Measurements from ENCODE around the gene VTA1.

Gene VTA1

DNA sequence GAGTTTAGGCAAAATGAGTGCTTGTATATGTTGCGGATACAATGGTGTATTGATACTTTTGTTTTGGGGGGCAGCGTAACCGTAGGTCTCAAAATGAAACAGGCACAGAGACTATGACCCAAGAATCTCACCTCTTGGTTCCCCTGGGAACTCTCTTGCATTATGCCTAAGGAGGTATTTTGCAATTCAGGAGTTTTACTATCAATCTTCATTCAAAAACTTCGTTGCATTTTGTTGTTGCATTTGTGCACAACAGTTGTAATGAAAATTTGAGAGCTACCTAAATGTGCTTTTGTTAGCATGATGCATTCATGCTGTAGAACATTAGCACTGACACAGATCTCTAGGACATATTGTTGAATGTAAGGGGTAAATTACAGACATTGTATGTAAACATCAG lies 18.2 kb downstream of the VTA1 start:
- Histone ChIP-seq H3K4me2 (no peak overlapping the region), H3K79me2 (ENCODE audit: insufficient read depth, low read depth) (peaks cover 31% of the 10 kb centered on the region), H4K20me1 (ENCODE audit: insufficient read depth) (0 out of 2 replicates have a peak, but pooled peaks cover 2% of the 10 kb centered on the region), H3K4me1 (ENCODE audit: low read depth, poor library complexity, severe bottlenecking) (no peaks in the 10 kb centered on the region), H3K36me3 (ENCODE audit: insufficient read depth) (0 out of 2 replicates have a peak, but pooled peaks cover 2% of the 10 kb centered on the region), H3K27ac (no peak overlapping the region), H3K27me3 (ENCODE audit: insufficient read depth, low read depth) (no peaks in the 10 kb centered on the region), H3K9ac (no peak overlapping the region), H3K4me3 (IDR thresholded peaks at IDR 0.05; ENCODE audit: insufficient read depth, low read depth, low read length) (no peak overlapping the region), H2AFZ (ENCODE audit: low read depth) (no peak overlapping the region)
- TF ChIP-seq, protein P1, sequence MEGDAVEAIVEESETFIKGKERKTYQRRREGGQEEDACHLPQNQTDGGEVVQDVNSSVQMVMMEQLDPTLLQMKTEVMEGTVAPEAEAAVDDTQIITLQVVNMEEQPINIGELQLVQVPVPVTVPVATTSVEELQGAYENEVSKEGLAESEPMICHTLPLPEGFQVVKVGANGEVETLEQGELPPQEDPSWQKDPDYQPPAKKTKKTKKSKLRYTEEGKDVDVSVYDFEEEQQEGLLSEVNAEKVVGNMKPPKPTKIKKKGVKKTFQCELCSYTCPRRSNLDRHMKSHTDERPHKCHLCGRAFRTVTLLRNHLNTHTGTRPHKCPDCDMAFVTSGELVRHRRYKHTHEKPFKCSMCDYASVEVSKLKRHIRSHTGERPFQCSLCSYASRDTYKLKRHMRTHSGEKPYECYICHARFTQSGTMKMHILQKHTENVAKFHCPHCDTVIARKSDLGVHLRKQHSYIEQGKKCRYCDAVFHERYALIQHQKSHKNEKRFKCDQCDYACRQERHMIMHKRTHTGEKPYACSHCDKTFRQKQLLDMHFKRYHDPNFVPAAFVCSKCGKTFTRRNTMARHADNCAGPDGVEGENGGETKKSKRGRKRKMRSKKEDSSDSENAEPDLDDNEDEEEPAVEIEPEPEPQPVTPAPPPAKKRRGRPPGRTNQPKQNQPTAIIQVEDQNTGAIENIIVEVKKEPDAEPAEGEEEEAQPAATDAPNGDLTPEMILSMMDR (conservative IDR thresholded peaks at IDR 0.05; ENCODE audit: low read depth, low read length): no peak

- no peak overlapping the region for H3K4me2 ChIP-seq
- TF ChIP-seq, protein P1 (conservative IDR thresholded peaks at IDR 0.05; ENCODE audit: low read depth, low read length): no peak
- H3K27me3 ChIP-seq (ENCODE audit: insufficient read depth, low read depth): no peaks in the 10 kb centered on the region
- H3K36me3 ChIP-seq (ENCODE audit: insufficient read depth): 0 out of 2 replicates have a peak, but pooled peaks cover 5% of the 10 kb centered on the region
- H2AFZ ChIP-seq (ENCODE audit: low read depth): no peak overlapping the region
- H3K9ac ChIP-seq: no peak overlapping the region
- H3K79me2 ChIP-seq (ENCODE audit: insufficient read depth, low read depth): peaks cover 21% of the 10 kb centered on the region
- H4K20me1 ChIP-seq (ENCODE audit: insufficient read depth): 0 out of 2 replicates have a peak, but pooled peaks cover 2% of the 10 kb centered on the region
- H3K27ac ChIP-seq: no peak overlapping the region
- no peak overlapping the region for H3K4me3 ChIP-seq (IDR thresholded peaks at IDR 0.05; ENCODE audit: insufficient read depth, low read depth, low read length)
- no peaks in the 10 kb centered on the region for H3K4me1 ChIP-seq (ENCODE audit: low read depth, poor library complexity, severe bottlenecking)
Measured at GRCh38 chr6:142167071-142167470, 20.0 kb downstream of the VTA1 start.

DNA sequence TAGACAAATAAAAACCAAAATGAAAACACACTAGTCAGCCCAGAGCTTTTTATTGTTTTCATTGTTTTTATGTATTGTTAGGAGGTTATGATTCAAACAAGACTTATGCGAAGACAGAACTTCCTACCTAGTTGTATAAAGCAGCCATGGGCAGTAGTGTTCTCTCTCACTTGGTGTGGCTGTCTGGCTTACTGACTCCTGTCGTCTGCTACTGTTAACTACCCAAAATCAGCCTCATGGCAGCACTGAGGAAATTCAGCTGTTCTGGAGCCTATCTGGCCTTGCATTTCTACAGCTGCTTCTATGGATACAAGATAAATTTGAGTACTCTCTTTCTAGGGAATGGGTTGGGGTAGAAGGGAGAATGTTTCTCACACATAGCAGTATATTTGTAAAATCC lies 20.4 kb downstream of the VTA1 start:
- Histone ChIP-seq H3K79me2 (ENCODE audit: insufficient read depth, low read depth) (peaks cover 17% of the 10 kb centered on the region; the same call in 1 of the 2 replicates), H3K4me1 (ENCODE audit: low read depth, poor library complexity, severe bottlenecking) (no peaks in the 10 kb centered on the region), H3K27ac (no peak overlapping the region), H2AFZ (ENCODE audit: low read depth) (no peak overlapping the region), H3K4me3 (IDR thresholded peaks at IDR 0.05; ENCODE audit: insufficient read depth, low read depth, low read length) (no peak overlapping the region), H4K20me1 (ENCODE audit: insufficient read depth) (0 out of 2 replicates have a peak, but pooled peaks cover 2% of the 10 kb centered on the region), H3K9ac (no peak overlapping the region), H3K27me3 (ENCODE audit: insufficient read depth, low read depth) (no peaks in the 10 kb centered on the region), H3K36me3 (ENCODE audit: insufficient read depth) (0 out of 2 replicates have a peak, but pooled peaks cover 5% of the 10 kb centered on the region), H3K4me2 (no peak overlapping the region)
- TF ChIP-seq, protein P1 (conservative IDR thresholded peaks at IDR 0.05; ENCODE audit: low read depth, low read length): no peak

- H3K27me3 ChIP-seq (ENCODE audit: insufficient read depth, low read depth): no peaks in the 10 kb centered on the region
- H2AFZ ChIP-seq (ENCODE audit: low read depth): no peak overlapping the region
- H3K9ac ChIP-seq: no peak overlapping the region
- TF ChIP-seq, protein P1 (conservative IDR thresholded peaks at IDR 0.05; ENCODE audit: low read depth, low read length): no peak
- H3K4me2 ChIP-seq: no peak overlapping the region
- H3K4me1 ChIP-seq (ENCODE audit: low read depth, poor library complexity, severe bottlenecking): no peaks in the 10 kb centered on the region
- no peak overlapping the region for H3K4me3 ChIP-seq (IDR thresholded peaks at IDR 0.05; ENCODE audit: insufficient read depth, low read depth, low read length)
- no peak overlapping the region for H3K27ac ChIP-seq
- H3K36me3 ChIP-seq (ENCODE audit: insufficient read depth): 0 out of 2 replicates have a peak, but pooled peaks cover 5% of the 10 kb centered on the region
- H4K20me1 ChIP-seq (ENCODE audit: insufficient read depth): no peaks in the 10 kb centered on the region
- no peaks in the 10 kb centered on the region for H3K79me2 ChIP-seq (ENCODE audit: insufficient read depth, low read depth)
Measured at GRCh38 chr6:142171351-142171750, 24.3 kb downstream of the VTA1 start.
